Measurements from ENCODE around the gene ZSWIM1. TPM values are rescaled to one million over a fixed set of nuclear protein-coding genes. Genes with fewer than 3 reads are reported as not detected.

ZSWIM1 gene
- total RNA-seq, 5 donors from 2014 or later (not counting 1 experiment from before 2014, with no cell fraction given): 8.3 to 17.2 (median 14.6) TPM

DNA sequence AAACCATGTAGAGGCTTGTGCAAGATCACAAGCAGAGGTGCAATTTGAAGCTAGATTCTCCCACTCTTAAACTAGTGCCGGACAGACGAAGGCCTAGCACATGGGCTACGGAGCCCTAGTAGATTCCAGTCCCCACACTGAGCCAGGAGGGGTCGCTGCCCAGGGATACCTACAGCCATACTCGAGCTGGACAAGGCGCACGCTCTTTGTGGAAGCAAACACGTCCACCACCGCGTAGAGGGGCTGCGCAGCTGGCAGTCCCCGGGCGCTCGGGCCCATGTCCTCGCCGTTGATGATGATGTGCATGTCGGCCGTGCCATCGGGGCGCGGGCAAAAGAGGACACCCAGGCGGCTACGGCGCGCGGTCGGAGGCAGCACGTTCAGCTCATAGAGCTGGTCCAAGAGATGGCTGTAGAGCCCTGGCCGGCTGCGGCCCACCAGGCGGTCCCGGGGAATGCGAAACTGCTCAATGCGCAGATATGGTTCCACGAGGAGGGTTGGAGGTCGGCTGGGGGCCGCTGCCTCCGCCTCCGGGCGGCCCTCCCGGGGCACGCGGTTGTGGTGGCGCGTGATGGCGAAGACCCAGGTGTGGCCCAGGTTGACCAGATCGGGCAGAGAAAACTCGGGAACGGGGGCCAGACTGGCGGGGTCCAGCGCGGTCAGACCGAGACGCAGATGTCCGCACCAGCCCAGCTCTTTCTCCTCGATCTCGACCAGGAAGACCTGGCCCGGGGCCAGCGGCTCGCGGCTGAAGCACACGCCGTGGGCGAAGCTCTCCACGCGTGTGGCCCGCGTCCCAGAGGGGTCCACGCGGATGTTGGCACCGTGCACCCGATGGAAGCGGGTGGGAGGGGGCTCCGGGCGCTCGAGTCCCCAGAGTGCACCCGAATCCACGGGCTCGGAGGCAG is 9.3 kb downstream of the ZSWIM1 start:
- ChIA-PET CTCF (interaction anchor here (0.7 to 1.3 kb wide), 5 partner anchors 9 to 192 kb away, joined by 3 to 6 read pairs (median 4); partner anchors contain the start of gene ZSWIM1 (in 1 of the 2)), POLR2A (no interaction called here)
- Mint-ChIP-seq H3K4me3 (peak overlapping the region; percentile 91 to 92 (median 92)), H3K27me3 (no peaks in the 10 kb centered on the region), H3K4me1 (peaks cover 24 to 50% (median 49%) of the 10 kb centered on the region in 3 donors), H3K36me3 (peaks cover 9% of the 10 kb centered on the region), H3K9me3 (no peaks in the 10 kb centered on the region), H3K27ac (peak overlapping the region; percentile 88 to 94)
- Histone ChIP-seq H3K4me3 (ENCODE audit: control insufficient read depth in 1 of 2, extremely low read depth in 1 of 2, low read length in 1 of 2) (peak overlapping the region; percentile 82 to 90), H3K36me3 (ENCODE audit: control insufficient read depth in 2 of 2, extremely low read depth in 1 of 2, insufficient read depth in 1 of 2, low read length in 1 of 2) (peaks cover 8 to 18% of the 10 kb centered on the region in 2 donors), H3K27me3 (replicated peaks in 1 of 2; ENCODE audit: control insufficient read depth in 2 of 2, extremely low read depth in 1 of 2, insufficient read depth in 2 of 2, low read length in 1 of 2) (no peaks in the 10 kb centered on the region), H3K27ac (ENCODE audit: low read length) (peak overlapping the region; percentile 40), H3K4me1 (ENCODE audit: control insufficient read depth in 1 of 2, extremely low read depth in 1 of 2, insufficient read depth in 2 of 2, low read length in 2 of 2) (peaks cover 4 to 41% of the 10 kb centered on the region in 2 experiments), H3K9me3 (no peaks in the 10 kb centered on the region)
- WGBS (ENCODE audit: insufficient coverage): 9% methylated on average over 79 of the region's 79 CpGs
- peak; percentile 30 to 42 (median 32) for ATAC-seq (replicated peaks in 1 of 4)
- peak in 31 of 35 experiments; percentile 21 to 63 (median 35) for DNase-seq

DNA sequence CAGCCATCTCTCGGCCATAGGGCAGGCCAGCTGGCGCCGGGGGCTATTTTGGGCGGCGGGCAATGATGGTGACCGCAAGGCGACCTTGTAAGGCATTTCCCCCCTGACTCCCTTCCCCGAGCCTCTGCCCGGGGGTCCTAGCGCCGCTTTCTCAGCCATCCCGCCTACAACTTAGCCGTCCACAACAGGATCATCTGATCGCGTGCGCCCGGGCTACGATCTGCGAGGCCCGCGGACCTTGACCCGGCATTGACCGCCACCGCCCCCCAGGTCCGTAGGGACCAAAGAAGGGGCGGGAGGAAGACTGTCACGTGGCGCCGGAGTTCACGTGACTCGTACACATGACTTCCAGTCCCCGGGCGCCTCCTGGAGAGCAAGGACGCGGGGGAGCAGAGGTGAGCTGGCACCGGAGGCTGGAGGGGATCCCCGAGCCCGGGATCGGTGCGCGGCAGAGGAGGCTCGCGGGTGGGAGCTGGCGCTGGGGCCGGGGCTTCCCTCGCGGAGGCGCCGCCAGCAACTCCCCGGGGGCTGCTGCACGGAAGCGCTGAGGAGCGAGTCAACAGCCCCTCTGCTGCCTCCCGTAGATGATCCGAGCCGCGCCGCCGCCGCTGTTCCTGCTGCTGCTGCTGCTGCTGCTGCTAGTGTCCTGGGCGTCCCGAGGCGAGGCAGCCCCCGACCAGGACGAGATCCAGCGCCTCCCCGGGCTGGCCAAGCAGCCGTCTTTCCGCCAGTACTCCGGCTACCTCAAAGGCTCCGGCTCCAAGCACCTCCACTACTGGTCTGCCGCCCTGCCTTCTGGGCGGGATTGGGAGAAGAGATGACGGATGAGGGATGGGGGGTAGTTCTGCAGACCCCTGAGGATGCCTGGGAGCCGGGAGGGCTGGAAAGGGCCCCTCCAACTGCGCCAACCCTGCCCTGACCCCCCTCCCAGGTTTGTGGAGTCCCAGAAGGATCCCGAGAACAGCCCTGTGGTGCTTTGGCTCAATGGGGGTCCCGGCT is 10.3 kb downstream of the ZSWIM1 start, which contains the start of the genes CTSA and NEURL2:
TSS of gene CTSA (plus strand) at position 351 of the 999 bp plus-strand sequence. CDS start at position 585, 234 bp downstream.
TSS of gene NEURL2 (minus strand) at position 224 of the 999 bp plus-strand sequence. CDS start at position 7, 217 bp downstream.
- peak within 1 kb of the TSS; percentile 88 to 94 for H3K27ac Mint-ChIP-seq
- POLR2A ChIA-PET: interaction anchor here in 1 of 2 donors (0.5 kb wide), 1 partner anchor 44 kb away, joined by 9 read pairs; no protein-coding TSS in a partner anchor
- Histone ChIP-seq H3K27me3 (replicated peaks in 1 of 2; ENCODE audit: control insufficient read depth in 2 of 2, extremely low read depth in 1 of 2, insufficient read depth in 2 of 2, low read length in 1 of 2) (no peaks in the 10 kb centered on the region), H3K4me1 (ENCODE audit: control insufficient read depth in 1 of 2, extremely low read depth in 1 of 2, insufficient read depth in 2 of 2, low read length in 2 of 2) (peaks cover 4 to 41% of the 10 kb centered on the region in 2 experiments), H3K36me3 (ENCODE audit: control insufficient read depth in 2 of 2, extremely low read depth in 1 of 2, insufficient read depth in 1 of 2, low read length in 1 of 2) (peaks cover 8 to 18% of the 10 kb centered on the region in 2 donors), H3K4me3 (ENCODE audit: control insufficient read depth in 1 of 2, extremely low read depth in 1 of 2, low read length in 1 of 2) (peak within 1 kb of the TSS; percentile 82 to 90), H3K9me3 (no peaks in the 10 kb centered on the region), H3K27ac (ENCODE audit: low read length) (peak within 1 kb of the TSS; percentile 40)
- no peaks in the 10 kb centered on the region for H3K9me3 Mint-ChIP-seq
- H3K27me3 Mint-ChIP-seq: no peaks in the 10 kb centered on the region
- CTCF ChIA-PET: interaction anchor here in 1 of 2 donors (1.0 to 1.5 kb wide), 3 partner anchors 35 to 69 kb away, joined by 3 to 6 read pairs (median 6); no protein-coding TSS in a partner anchor
- H3K4me3 Mint-ChIP-seq: peak within 1 kb of the TSS; percentile 91 to 92 (median 92)
- H3K36me3 Mint-ChIP-seq: peaks cover 9% of the 10 kb centered on the region
- ATAC-seq (replicated peaks in 1 of 4): peak; percentile 81 to 91 (median 85)
- under 1% methylated on average over 74 of the region's 78 CpGs for WGBS (ENCODE audit: insufficient coverage)
- H3K4me1 Mint-ChIP-seq: peaks cover 22 to 46% (median 43%) of the 10 kb centered on the region in 3 donors
- DNase-seq: peak; percentile 49 to 88 (median 74)

DNA sequence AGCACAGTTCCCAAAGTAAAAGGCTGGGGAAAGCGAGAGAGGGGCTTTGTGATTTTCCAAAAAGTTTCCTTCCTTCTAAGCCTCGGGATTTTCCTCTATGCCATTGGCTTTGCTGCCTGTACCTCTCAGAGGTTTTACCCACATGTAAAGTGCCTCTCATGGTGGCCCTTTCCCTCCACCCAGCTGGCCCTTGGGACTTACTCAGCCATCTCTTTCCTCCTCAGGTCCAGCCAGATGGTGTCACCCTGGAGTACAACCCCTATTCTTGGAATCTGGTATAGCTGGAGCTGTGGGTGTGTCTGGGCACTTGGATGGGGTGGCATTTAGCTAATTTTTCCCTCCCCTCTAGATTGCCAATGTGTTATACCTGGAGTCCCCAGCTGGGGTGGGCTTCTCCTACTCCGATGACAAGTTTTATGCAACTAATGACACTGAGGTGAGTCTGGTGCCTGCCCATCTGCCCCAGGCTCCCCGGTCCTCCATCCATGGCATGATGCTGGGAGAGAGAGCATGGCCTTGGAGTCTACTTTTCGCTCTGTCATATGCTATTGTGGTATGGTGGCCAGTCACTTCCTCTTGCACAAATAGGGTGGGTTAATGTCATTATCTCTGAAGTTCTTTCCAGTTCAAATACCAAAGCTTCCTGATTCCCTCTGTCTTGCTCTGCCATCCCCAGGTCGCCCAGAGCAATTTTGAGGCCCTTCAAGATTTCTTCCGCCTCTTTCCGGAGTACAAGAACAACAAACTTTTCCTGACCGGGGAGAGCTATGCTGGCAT is 11.2 kb downstream of the ZSWIM1 start:
- POLR2A ChIA-PET: no interaction called here

DNA sequence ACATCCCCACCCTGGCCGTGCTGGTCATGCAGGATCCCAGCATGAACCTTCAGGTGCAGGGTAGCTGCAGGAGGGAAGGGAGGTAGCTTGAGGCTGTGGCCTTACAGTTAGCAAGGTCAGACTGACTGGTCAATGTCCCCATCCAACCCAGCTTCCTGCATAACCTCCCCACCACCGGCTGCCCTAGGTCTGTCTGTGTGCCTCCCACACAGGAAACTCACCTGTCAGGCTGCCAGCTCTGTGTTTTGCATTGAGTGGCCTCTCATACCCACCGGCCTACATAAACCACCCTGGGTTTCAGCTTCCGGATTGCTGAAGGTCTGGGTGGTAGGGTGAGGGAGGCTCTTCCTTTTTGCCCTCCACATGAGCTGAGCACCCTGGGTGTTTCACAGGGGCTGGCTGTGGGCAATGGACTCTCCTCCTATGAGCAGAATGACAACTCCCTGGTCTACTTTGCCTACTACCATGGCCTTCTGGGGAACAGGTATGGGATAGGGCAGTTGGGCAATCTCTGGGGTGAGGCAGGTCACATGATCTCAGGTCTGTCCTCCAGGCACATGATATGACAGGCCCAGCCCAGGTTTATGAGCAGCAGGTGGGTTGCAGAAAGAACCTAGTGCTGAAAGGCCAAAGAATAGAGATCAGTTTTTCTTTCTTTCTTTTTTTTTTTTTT is 11.9 kb downstream of the ZSWIM1 start:
- WGBS (ENCODE audit: insufficient coverage): 0% methylated on average over 1 of the region's 4 CpGs
- POLR2A ChIA-PET: no interaction called here
- ATAC-seq (replicated peaks in 1 of 4): peak in 2 of 4 experiments; percentile 10 to 17
- CTCF ChIA-PET: interaction anchor here (0.7 to 1.8 kb wide), 5 partner anchors 68 to 1739 kb away, joined by 3 to 6 read pairs (median 3); no protein-coding TSS in a partner anchor
- Mint-ChIP-seq H3K36me3 (peaks cover 14% of the 10 kb centered on the region), H3K4me1 (peaks cover 22 to 40% (median 40%) of the 10 kb centered on the region in 3 donors), H3K27me3 (no peaks in the 10 kb centered on the region), H3K4me3 (peak overlapping the region; percentile 91 to 92 (median 92)), H3K9me3 (no peaks in the 10 kb centered on the region), H3K27ac (peak overlapping the region; percentile 80 to 85)
- no peaks in the 10 kb centered on the region for H3K27me3 ChIP-seq (replicated peaks in 1 of 2; ENCODE audit: control insufficient read depth in 2 of 2, extremely low read depth in 1 of 2, insufficient read depth in 2 of 2, low read length in 1 of 2)
- H3K4me1 ChIP-seq (ENCODE audit: control insufficient read depth in 1 of 2, extremely low read depth in 1 of 2, insufficient read depth in 2 of 2, low read length in 2 of 2): peaks cover 4 to 41% of the 10 kb centered on the region in 2 experiments
- H3K36me3 ChIP-seq (ENCODE audit: control insufficient read depth in 2 of 2, extremely low read depth in 1 of 2, insufficient read depth in 1 of 2, low read length in 1 of 2): peaks cover 14 to 30% of the 10 kb centered on the region in 2 donors
- no peak overlapping the region for H3K4me3 ChIP-seq (ENCODE audit: control insufficient read depth in 1 of 2, extremely low read depth in 1 of 2, low read length in 1 of 2)
- no peaks in the 10 kb centered on the region for H3K9me3 ChIP-seq
- no peak overlapping the region for H3K27ac ChIP-seq (ENCODE audit: low read length)
- DNase-seq: peak in 2 of 35 experiments; percentile 27 to 44

More for the DNA sequence above, 11.2 kb downstream of the ZSWIM1 start:
- H3K4me1 ChIP-seq (ENCODE audit: control insufficient read depth in 1 of 2, extremely low read depth in 1 of 2, insufficient read depth in 2 of 2, low read length in 2 of 2): peaks cover 4 to 41% of the 10 kb centered on the region in 2 experiments
- no peaks in the 10 kb centered on the region for H3K9me3 Mint-ChIP-seq
- ATAC-seq (replicated peaks in 1 of 4) (no peak), DNase-seq (no peak)
- H3K27ac ChIP-seq (ENCODE audit: low read length): peak overlapping the region; percentile 40
- H3K27ac Mint-ChIP-seq: peak overlapping the region; percentile 75 to 85
- H3K4me3 Mint-ChIP-seq: peak overlapping the region; percentile 91 to 92 (median 92)
- no peaks in the 10 kb centered on the region for H3K9me3 ChIP-seq
- CTCF ChIA-PET: interaction anchor here (0.7 to 1.8 kb wide), 5 partner anchors 36 to 93 kb away, joined by 3 to 6 read pairs (median 3); no protein-coding TSS in a partner anchor
- H3K4me1 Mint-ChIP-seq: peaks cover 22 to 43% (median 43%) of the 10 kb centered on the region in 3 donors
- 80% methylated on average over 6 of the region's 9 CpGs for WGBS (ENCODE audit: insufficient coverage)
- peak overlapping the region; percentile 82 to 90 for H3K4me3 ChIP-seq (ENCODE audit: control insufficient read depth in 1 of 2, extremely low read depth in 1 of 2, low read length in 1 of 2)
- peaks cover 9% of the 10 kb centered on the region for H3K36me3 Mint-ChIP-seq
- H3K27me3 ChIP-seq (replicated peaks in 1 of 2; ENCODE audit: control insufficient read depth in 2 of 2, extremely low read depth in 1 of 2, insufficient read depth in 2 of 2, low read length in 1 of 2): no peaks in the 10 kb centered on the region
- H3K36me3 ChIP-seq (ENCODE audit: control insufficient read depth in 2 of 2, extremely low read depth in 1 of 2, insufficient read depth in 1 of 2, low read length in 1 of 2): peaks cover 13 to 23% of the 10 kb centered on the region in 2 donors
- H3K27me3 Mint-ChIP-seq: no peaks in the 10 kb centered on the region

DNA sequence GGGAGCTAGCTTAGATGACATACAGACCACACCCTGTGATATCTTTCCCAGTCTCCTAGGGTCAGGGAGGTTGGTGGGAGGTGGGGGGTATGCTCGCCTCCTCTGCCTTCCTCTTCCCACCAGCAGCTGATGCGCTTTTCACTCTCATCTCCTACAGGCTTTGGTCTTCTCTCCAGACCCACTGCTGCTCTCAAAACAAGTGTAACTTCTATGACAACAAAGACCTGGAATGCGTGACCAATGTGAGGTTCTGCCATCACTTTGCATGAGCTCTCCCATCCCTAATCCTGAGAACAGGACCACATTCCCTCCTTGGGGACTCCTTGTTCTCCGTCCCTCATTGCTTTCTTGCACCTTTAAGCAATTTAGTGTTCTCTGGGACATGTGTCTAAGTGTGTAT is 12.8 kb downstream of the ZSWIM1 start:
- Mint-ChIP-seq H3K9me3 (no peaks in the 10 kb centered on the region), H3K27me3 (no peaks in the 10 kb centered on the region), H3K36me3 (peaks cover 17% of the 10 kb centered on the region), H3K27ac (peak overlapping the region; percentile 54 to 71), H3K4me1 (peaks cover 22 to 38% (median 37%) of the 10 kb centered on the region in 3 donors), H3K4me3 (peak overlapping the region in 1 of 3 donors; percentile 7)
- Histone ChIP-seq H3K27ac (ENCODE audit: low read length) (no peak overlapping the region), H3K4me1 (ENCODE audit: control insufficient read depth in 1 of 2, extremely low read depth in 1 of 2, insufficient read depth in 2 of 2, low read length in 2 of 2) (peaks cover 4 to 41% of the 10 kb centered on the region in 2 experiments), H3K9me3 (no peaks in the 10 kb centered on the region), H3K36me3 (ENCODE audit: control insufficient read depth in 2 of 2, extremely low read depth in 1 of 2, insufficient read depth in 1 of 2, low read length in 1 of 2) (peaks cover 18 to 38% of the 10 kb centered on the region in 2 donors), H3K4me3 (ENCODE audit: control insufficient read depth in 1 of 2, extremely low read depth in 1 of 2, low read length in 1 of 2) (no peak overlapping the region), H3K27me3 (replicated peaks in 1 of 2; ENCODE audit: control insufficient read depth in 2 of 2, extremely low read depth in 1 of 2, insufficient read depth in 2 of 2, low read length in 1 of 2) (no peaks in the 10 kb centered on the region)
- ChIA-PET CTCF (interaction anchor here in 1 of 2 donors (0.7 to 1.8 kb wide), 2 partner anchors 76 to 1740 kb away, joined by 3 to 4 read pairs; no protein-coding TSS in a partner anchor), POLR2A (interaction anchor here in 1 of 2 donors (0.7 kb wide), 1 partner anchor 37 kb away, joined by 3 read pairs; no protein-coding TSS in a partner anchor)
- ATAC-seq (replicated peaks in 1 of 4): no peak
- DNase-seq: no peak
- WGBS (ENCODE audit: insufficient coverage): 100% methylated on average over 2 of the region's 4 CpGs

All from T-cell (primary cell).